HCT116 (cell line): Measurements from ENCODE around the gene MIS18A. TPM values are rescaled to one million over a fixed set of nuclear protein-coding genes. Genes with fewer than 3 reads are reported as not detected.

ENCODE experiments used
- ATAC-seq: fragments of 200-7000 bp; cut with Tn5 transposase; 2 replicates; pipeline ENCODE4 v1.9.1; 2020; ENCODE audit warnings: mild to moderate bottlenecking, moderate library complexity
- BruUV-seq: library from RNA; stranded (reverse); fragments of 400-500 nt; replicated peaks from 2 replicates; lab custom pipeline; 2021; lab: Mats Ljungman, UMichigan
- CTCF ChIA-PET: fragments of 300-600 bp; sonication (Branson Sonifier 250); formaldehyde crosslinking; loops from one replicate; lab custom pipeline; 2021; ENCODE audit warnings: antibody characterized with exemption; lab: Charles Lee
- POLR2A ChIA-PET: fragments of 300-600, 350-600 bp; sonication (Branson Sonifier 250); formaldehyde crosslinking; loops from one replicate; lab custom pipeline; 2021; ENCODE audit warnings: antibody characterized with exemption; lab: Charles Lee
- RAD21 ChIA-PET, 2 experiments: fragments of 300-600 bp; sonication (Branson Sonifier 250); formaldehyde crosslinking; loops; one replicate each; lab custom pipeline; 2023; ENCODE audit warnings: low total read pairs in 2 of 2; ENCODE audit not compliant: uncharacterized antibody in 2 of 2, unreplicated experiment in 2 of 2, low non-redundant PET in 1 of 2; lab: Charles Lee
- DNase-seq: peaks from one replicate; pipeline ENCODE4 v3.0.0-alpha.2; 2010; ENCODE audit warnings: low read depth, low spot score
- H2AFZ ChIP-seq: fragments of 200-600 bp; shearing (Covaris generic), sonication (generic); 2 replicates; pipeline ENCODE4 v1.6.1; 2017; ENCODE audit warnings: low read depth, mixed run types, mixed read lengths, antibody characterized with exemption, low read length; ENCODE audit not compliant: poor library complexity, severe bottlenecking
- H3K27ac ChIP-seq: 2 replicates; pipeline ENCODE4 v1.5.1; 2012; ENCODE audit warnings: low read depth, low read length
- H3K27me3 ChIP-seq: fragments of 200-600 bp; sonication (generic); 2 replicates; pipeline ENCODE4 v1.6.1; 2016; ENCODE audit warnings: mixed run types, low read length, mixed read lengths; ENCODE audit not compliant: insufficient read depth
- H3K36me3 ChIP-seq, 2 experiments: fragments of 200-500 bp in 1 of 2; fragments of 200-600 bp in 1 of 2; sonication (Bioruptor generic) in 1 of 2; sonication (generic) in 1 of 2; 2 replicates each; pipeline versions ENCODE4 v1.5.1 to v1.6.1; 2014 to 2016; ENCODE audit warnings: low read length in 2 of 2, inconsistent platforms in 1 of 2, mixed read lengths in 1 of 2, mixed run types in 1 of 2; ENCODE audit not compliant: insufficient read depth in 2 of 2, control insufficient read depth in 1 of 2
- H3K4me1 ChIP-seq, 2 experiments: fragments of 200-600 bp in 1 of 2; sonication (generic) in 1 of 2; 2 replicates each; pipeline versions ENCODE4 v1.5.1 to v1.6.1; 2012 to 2017; ENCODE audit warnings: low read length in 2 of 2, inconsistent platforms in 1 of 2, mild to moderate bottlenecking in 1 of 2, mixed read lengths in 1 of 2, mixed run types in 1 of 2, moderate library complexity in 1 of 2; ENCODE audit not compliant: insufficient read depth in 2 of 2, control insufficient read depth in 1 of 2
- H3K4me2 ChIP-seq: fragments of 200-600 bp; sonication (generic); 2 replicates; pipeline ENCODE4 v1.6.1; 2017; ENCODE audit warnings: mixed run types, low read length, mixed read lengths
- H3K4me3 ChIP-seq, 2 experiments: fragments of 200-600 bp in 1 of 2; sonication (generic) in 1 of 2; replicated peaks in 1 of 2; 2 replicates each; pipeline ENCODE4 v1.5.1; 2011 to 2016; ENCODE audit warnings: low read length in 2 of 2, control low read depth in 1 of 2, low read depth in 1 of 2, mild to moderate bottlenecking in 1 of 2, mixed read lengths in 1 of 2, mixed run types in 1 of 2
- H3K79me2 ChIP-seq: fragments of 200-600 bp; sonication (generic); 2 replicates; pipeline ENCODE4 v1.6.1; 2017; ENCODE audit warnings: mild to moderate bottlenecking, mixed run types, low read length, moderate library complexity, mixed read lengths; ENCODE audit not compliant: insufficient read depth
- H3K9ac ChIP-seq: fragments of 200-600 bp; sonication (generic); 2 replicates; pipeline ENCODE4 v1.6.1; 2016; ENCODE audit warnings: low read length, mixed read lengths
- H3K9me2 ChIP-seq: fragments of 200-600 bp; sonication (generic), shearing (Covaris generic); 2 replicates; pipeline ENCODE4 v1.6.1; 2017; ENCODE audit warnings: mixed run types, mild to moderate bottlenecking, moderate library complexity; ENCODE audit not compliant: insufficient read depth
- H3K9me3 ChIP-seq, 2 experiments: fragments of 200-500 bp in 1 of 2; fragments of 200-600 bp in 1 of 2; sonication (Bioruptor generic) in 1 of 2; sonication (generic) in 1 of 2; 2 replicates each; pipeline ENCODE4 v1.6.1; 2014 to 2017; ENCODE audit warnings: low read length in 2 of 2, mixed read lengths in 2 of 2, inconsistent platforms in 1 of 2, low read depth in 1 of 2, mild to moderate bottlenecking in 1 of 2, mixed run types in 1 of 2, moderate library complexity in 1 of 2; ENCODE audit not compliant: control insufficient read depth in 1 of 2, insufficient read depth in 1 of 2
- H4K20me1 ChIP-seq: fragments of 200-600 bp; sonication (generic), shearing (Covaris generic); 2 replicates; pipeline ENCODE4 v1.6.1; 2017; ENCODE audit warnings: mixed run types, mild to moderate bottlenecking, moderate library complexity; ENCODE audit not compliant: insufficient read depth
- CBX3 ChIP-seq: IDR thresholded peaks from 2 replicates; pipeline ENCODE4 v1.6.1; 2012; ENCODE audit warnings: low read depth
- CEBPB ChIP-seq: IDR thresholded peaks from 2 replicates; pipeline ENCODE4 v1.6.1; 2012; ENCODE audit warnings: low read depth
- ELF1 ChIP-seq: IDR thresholded peaks from 2 replicates; pipeline ENCODE4 v1.6.1; 2012; ENCODE audit warnings: low read depth, borderline replicate concordance
- EZH2phosphoT487 ChIP-seq: fragments of 200-600 bp; IDR thresholded peaks from 2 replicates; pipeline ENCODE4 v1.6.1; 2018; ENCODE audit warnings: antibody characterized with exemption, borderline replicate concordance
- FOSL1 ChIP-seq: IDR thresholded peaks from 2 replicates; pipeline ENCODE4 v1.6.1; 2012; ENCODE audit warnings: low read depth
- POLR2A ChIP-seq: IDR thresholded peaks from 2 replicates; pipeline ENCODE4 v1.7.0; 2011; ENCODE audit warnings: borderline replicate concordance; ENCODE audit not compliant: insufficient read depth, insufficient read length; ENCODE audit errors: extremely low read depth
- POLR2AphosphoS5 ChIP-seq: IDR thresholded peaks from 2 replicates; pipeline ENCODE4 v1.6.1; 2011; ENCODE audit warnings: mild to moderate bottlenecking, low read depth, low read length, moderate library complexity
- RAD21 ChIP-seq: IDR thresholded peaks from 2 replicates; pipeline ENCODE4 v1.6.1; 2012; ENCODE audit warnings: low read depth, mild to moderate bottlenecking
- SIN3A ChIP-seq: IDR thresholded peaks from 2 replicates; pipeline ENCODE4 v1.6.1; 2012; ENCODE audit warnings: low read depth
- SP1 ChIP-seq: IDR thresholded peaks from 2 replicates; pipeline ENCODE4 v1.6.1; 2012; ENCODE audit warnings: low read depth
- TCF7L2 ChIP-seq: IDR thresholded peaks from 2 replicates; pipeline ENCODE4 v1.7.0; 2011; ENCODE audit warnings: borderline replicate concordance, inconsistent platforms; ENCODE audit not compliant: insufficient read depth, insufficient read length; ENCODE audit errors: extremely low read depth
- YY1 ChIP-seq: IDR thresholded peaks from 2 replicates; pipeline ENCODE4 v1.6.1; 2011; ENCODE audit warnings: low read length, low read depth, moderate library complexity, mild to moderate bottlenecking; ENCODE audit not compliant: insufficient replicate concordance; ENCODE audit errors: extremely low read depth
- ZFX ChIP-seq: fragments of 450-650 bp; IDR thresholded peaks from 2 replicates; pipeline ENCODE4 v1.6.1; 2017
- ZNF274 ChIP-seq: fragments of 200-500 bp; sonication (Bioruptor generic); IDR thresholded peaks from 2 replicates; pipeline ENCODE4 v1.6.1; 2014; ENCODE audit warnings: mild to moderate bottlenecking, low read depth, low read length, inconsistent platforms
- intact Hi-C: fragments of 100-400 bp; cut with micrococcal nuclease; formaldehyde crosslinking; loops from 2 replicates; pipeline ENCODE4 v1.10.0; 2022
- total RNA-seq: library from RNA; stranded (reverse); gene quantifications from one replicate; pipeline ENCODE4 v1.2.1, GENCODE V29; 2021; ENCODE audit not compliant: unreplicated experiment
- TF ChIP-seq, protein P1 (sequence below): IDR thresholded peaks from 2 replicates; pipeline ENCODE4 v1.6.1; 2012
- TF ChIP-seq, protein P2 (sequence below), 3 experiments: fragments of 200-600 bp in 1 of 3; sonication (generic) in 1 of 3; IDR thresholded peaks in 2 of 3; conservative IDR thresholded peaks in 1 of 3; 2 replicates each; pipeline ENCODE4 v1.5.1; 2012 to 2017; ENCODE audit warnings: low read depth in 2 of 3, low read length in 2 of 3, antibody characterized with exemption in 1 of 3, borderline replicate concordance in 1 of 3, control low read depth in 1 of 3, mild to moderate bottlenecking in 1 of 3, mixed read lengths in 1 of 3, mixed run types in 1 of 3, moderate library complexity in 1 of 3; ENCODE audit not compliant: insufficient read depth in 1 of 3
- TF ChIP-seq, protein P3 (sequence below): IDR thresholded peaks from 2 replicates; pipeline ENCODE4 v1.6.1; 2012
- TF ChIP-seq, protein P4 (sequence below): IDR thresholded peaks from 2 replicates; pipeline ENCODE4 v1.6.1; 2012; ENCODE audit warnings: low read depth
- TF ChIP-seq, protein P5 (sequence below): IDR thresholded peaks from 2 replicates; pipeline ENCODE4 v1.6.1; 2011; ENCODE audit warnings: mild to moderate bottlenecking, low read length, moderate library complexity; ENCODE audit not compliant: insufficient replicate concordance; ENCODE audit errors: extremely low read depth

MIS18A gene
- total RNA-seq, 1 experiment from 2014 or later, result 30.0 TPM

DNA sequence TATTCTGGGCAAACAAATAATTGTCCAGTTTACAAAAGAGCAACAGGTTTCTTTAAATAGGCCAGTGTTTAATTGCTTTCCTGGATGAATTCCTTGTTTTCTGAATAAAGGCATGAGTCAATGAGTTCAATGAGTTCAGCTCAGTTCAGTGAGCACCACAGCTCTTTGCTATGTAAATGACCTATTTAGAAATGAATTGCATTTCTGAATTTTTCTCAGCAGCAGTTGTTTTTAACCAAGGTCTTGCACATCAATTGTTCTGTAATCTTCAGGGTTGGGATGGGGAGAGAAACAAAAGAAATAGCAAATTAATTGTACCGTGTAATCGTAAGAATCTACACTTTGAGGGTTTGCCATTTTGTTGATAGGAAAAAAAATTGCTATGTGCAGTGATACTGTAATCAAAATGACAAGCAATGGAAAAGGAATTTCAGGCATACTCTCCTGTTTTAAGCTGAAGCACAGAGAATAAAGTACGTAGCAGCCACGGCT lies 45.7 kb downstream of the MIS18A start:
- no peak overlapping the region for H3K9ac ChIP-seq
- no TSS peak for BruUV-seq
- no peaks in the 10 kb centered on the region for H3K9me3 ChIP-seq
- RAD21 ChIA-PET, result no interaction called here
- POLR2A ChIA-PET, result no interaction called here
- no peak for DNase-seq
- H3K4me2 ChIP-seq, result no peak overlapping the region
- H3K27me3 ChIP-seq, result peaks cover 37% of the 10 kb centered on the region
- H3K4me1 ChIP-seq, result no peaks in the 10 kb centered on the region
- H4K20me1 ChIP-seq, result no peaks in the 10 kb centered on the region
- H3K36me3 ChIP-seq, result no peaks in the 10 kb centered on the region
- intact Hi-C loops, result no loop called here
- TF ChIP-seq, protein P1, sequence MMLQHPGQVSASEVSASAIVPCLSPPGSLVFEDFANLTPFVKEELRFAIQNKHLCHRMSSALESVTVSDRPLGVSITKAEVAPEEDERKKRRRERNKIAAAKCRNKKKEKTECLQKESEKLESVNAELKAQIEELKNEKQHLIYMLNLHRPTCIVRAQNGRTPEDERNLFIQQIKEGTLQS, result no peak
- TF ChIP-seq, protein P2, sequence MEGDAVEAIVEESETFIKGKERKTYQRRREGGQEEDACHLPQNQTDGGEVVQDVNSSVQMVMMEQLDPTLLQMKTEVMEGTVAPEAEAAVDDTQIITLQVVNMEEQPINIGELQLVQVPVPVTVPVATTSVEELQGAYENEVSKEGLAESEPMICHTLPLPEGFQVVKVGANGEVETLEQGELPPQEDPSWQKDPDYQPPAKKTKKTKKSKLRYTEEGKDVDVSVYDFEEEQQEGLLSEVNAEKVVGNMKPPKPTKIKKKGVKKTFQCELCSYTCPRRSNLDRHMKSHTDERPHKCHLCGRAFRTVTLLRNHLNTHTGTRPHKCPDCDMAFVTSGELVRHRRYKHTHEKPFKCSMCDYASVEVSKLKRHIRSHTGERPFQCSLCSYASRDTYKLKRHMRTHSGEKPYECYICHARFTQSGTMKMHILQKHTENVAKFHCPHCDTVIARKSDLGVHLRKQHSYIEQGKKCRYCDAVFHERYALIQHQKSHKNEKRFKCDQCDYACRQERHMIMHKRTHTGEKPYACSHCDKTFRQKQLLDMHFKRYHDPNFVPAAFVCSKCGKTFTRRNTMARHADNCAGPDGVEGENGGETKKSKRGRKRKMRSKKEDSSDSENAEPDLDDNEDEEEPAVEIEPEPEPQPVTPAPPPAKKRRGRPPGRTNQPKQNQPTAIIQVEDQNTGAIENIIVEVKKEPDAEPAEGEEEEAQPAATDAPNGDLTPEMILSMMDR (IDR thresholded peaks at IDR 0.05 in 2 of 3, conservative IDR thresholded peaks at IDR 0.05 in 1 of 3; ENCODE audit: borderline replicate concordance in 1 of 3, insufficient read depth in 1 of 3, low read depth in 2 of 3, low read length in 2 of 3), result no peak
- TF ChIP-seq RAD21, result no peak
- no peak for TF ChIP-seq POLR2A
- no peak for TF ChIP-seq ELF1
- no peak for TF ChIP-seq SIN3A
- TF ChIP-seq, protein P3, sequence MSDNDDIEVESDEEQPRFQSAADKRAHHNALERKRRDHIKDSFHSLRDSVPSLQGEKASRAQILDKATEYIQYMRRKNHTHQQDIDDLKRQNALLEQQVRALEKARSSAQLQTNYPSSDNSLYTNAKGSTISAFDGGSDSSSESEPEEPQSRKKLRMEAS, result no peak
- TF ChIP-seq ZNF274, result no peak
- no peak for TF ChIP-seq SP1
- TF ChIP-seq, protein P4, sequence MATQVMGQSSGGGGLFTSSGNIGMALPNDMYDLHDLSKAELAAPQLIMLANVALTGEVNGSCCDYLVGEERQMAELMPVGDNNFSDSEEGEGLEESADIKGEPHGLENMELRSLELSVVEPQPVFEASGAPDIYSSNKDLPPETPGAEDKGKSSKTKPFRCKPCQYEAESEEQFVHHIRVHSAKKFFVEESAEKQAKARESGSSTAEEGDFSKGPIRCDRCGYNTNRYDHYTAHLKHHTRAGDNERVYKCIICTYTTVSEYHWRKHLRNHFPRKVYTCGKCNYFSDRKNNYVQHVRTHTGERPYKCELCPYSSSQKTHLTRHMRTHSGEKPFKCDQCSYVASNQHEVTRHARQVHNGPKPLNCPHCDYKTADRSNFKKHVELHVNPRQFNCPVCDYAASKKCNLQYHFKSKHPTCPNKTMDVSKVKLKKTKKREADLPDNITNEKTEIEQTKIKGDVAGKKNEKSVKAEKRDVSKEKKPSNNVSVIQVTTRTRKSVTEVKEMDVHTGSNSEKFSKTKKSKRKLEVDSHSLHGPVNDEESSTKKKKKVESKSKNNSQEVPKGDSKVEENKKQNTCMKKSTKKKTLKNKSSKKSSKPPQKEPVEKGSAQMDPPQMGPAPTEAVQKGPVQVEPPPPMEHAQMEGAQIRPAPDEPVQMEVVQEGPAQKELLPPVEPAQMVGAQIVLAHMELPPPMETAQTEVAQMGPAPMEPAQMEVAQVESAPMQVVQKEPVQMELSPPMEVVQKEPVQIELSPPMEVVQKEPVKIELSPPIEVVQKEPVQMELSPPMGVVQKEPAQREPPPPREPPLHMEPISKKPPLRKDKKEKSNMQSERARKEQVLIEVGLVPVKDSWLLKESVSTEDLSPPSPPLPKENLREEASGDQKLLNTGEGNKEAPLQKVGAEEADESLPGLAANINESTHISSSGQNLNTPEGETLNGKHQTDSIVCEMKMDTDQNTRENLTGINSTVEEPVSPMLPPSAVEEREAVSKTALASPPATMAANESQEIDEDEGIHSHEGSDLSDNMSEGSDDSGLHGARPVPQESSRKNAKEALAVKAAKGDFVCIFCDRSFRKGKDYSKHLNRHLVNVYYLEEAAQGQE, result no peak
- no peak for TF ChIP-seq CEBPB
- no peak for TF ChIP-seq YY1
- TF ChIP-seq EZH2phosphoT487, result no peak
- TF ChIP-seq FOSL1, result no peak
- TF ChIP-seq CBX3, result no peak
- TF ChIP-seq POLR2AphosphoS5, result no peak
- no peak for TF ChIP-seq TCF7L2
- TF ChIP-seq, protein P5, sequence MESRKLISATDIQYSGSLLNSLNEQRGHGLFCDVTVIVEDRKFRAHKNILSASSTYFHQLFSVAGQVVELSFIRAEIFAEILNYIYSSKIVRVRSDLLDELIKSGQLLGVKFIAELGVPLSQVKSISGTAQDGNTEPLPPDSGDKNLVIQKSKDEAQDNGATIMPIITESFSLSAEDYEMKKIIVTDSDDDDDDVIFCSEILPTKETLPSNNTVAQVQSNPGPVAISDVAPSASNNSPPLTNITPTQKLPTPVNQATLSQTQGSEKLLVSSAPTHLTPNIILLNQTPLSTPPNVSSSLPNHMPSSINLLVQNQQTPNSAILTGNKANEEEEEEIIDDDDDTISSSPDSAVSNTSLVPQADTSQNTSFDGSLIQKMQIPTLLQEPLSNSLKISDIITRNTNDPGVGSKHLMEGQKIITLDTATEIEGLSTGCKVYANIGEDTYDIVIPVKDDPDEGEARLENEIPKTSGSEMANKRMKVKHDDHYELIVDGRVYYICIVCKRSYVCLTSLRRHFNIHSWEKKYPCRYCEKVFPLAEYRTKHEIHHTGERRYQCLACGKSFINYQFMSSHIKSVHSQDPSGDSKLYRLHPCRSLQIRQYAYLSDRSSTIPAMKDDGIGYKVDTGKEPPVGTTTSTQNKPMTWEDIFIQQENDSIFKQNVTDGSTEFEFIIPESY, result no peak
- TF ChIP-seq ZFX, result no peak
- CTCF ChIA-PET, result interaction anchor here (1.1 kb wide), 1 partner anchor 25 kb away, joined by 3 read pairs; no protein-coding TSS in a partner anchor
- H2AFZ ChIP-seq, result no peak overlapping the region
- H3K27ac ChIP-seq, result no peak overlapping the region
- H3K9me2 ChIP-seq, result no peaks in the 10 kb centered on the region
- H3K4me3 ChIP-seq, result no peak overlapping the region
- no peaks in the 10 kb centered on the region for H3K79me2 ChIP-seq
- no peak for ATAC-seq
